ENCODE measurements around the gene MYH11. TPM values are rescaled to one million over a fixed set of nuclear protein-coding genes. Genes with fewer than 3 reads are reported as not detected.
"Not testable (repeated sequence)": the region's sequence is repeated elsewhere in the genome, so short reads cannot be mapped to it uniquely, and the experiment has no call there.

The MYH11 gene
- total and polyA plus RNA-seq, 10 of the 15 experiments (the other 5 are each of a cell fraction or from before 2014, with no cell fraction given), result 0.01 to 1.9 (median 0.13) TPM; not detected in 1

DNA sequence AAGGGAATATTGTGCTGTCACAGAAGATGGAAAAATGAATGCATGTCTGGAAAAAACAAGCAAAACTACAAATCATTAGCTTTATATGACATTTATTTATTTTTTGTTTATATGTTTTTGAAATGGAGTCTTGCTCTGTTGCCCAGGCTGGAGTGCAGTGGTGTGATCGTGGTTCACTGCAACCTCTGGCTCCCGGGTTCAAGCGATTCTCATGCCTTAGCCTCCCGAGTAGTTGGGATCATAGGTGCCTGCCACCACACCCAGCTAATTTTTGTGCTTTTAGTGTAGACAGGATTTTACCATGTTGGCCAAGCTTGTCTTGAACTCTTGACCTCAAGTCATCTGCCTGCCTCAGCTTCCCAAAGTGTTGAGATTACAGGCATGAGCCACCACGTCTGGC is 198.3 kb downstream of the MYH11 start:
- Histone ChIP-seq H3K79me2 (ENCODE audit: control insufficient read depth, insufficient read depth, low read length) (peaks cover 82% of the 10 kb centered on the region), H3K27me3 (replicated peaks in 1 of 2; ENCODE audit: control insufficient read depth in 2 of 2, insufficient read depth in 2 of 2, low read length in 1 of 2) (no peaks in the 10 kb centered on the region), H3K27ac (ENCODE audit: control insufficient read depth, insufficient read depth) (peak overlapping the region; percentile 52), H3K9ac (ENCODE audit: control insufficient read depth, insufficient read depth, low read length) (no peak overlapping the region), H3K9me3 (replicated peaks; ENCODE audit: control insufficient read depth, insufficient read depth, low read length) (no peaks in the 10 kb centered on the region), H4K20me1 (ENCODE audit: control insufficient read depth, insufficient read depth) (peaks cover 3% of the 10 kb centered on the region; the same call in 1 of the 2 replicates), H3K4me3 (peak overlapping the region; percentile 60; the same call in 1 of the 2 replicates), H2AFZ (ENCODE audit: control insufficient read depth, low read depth, low read length) (no peak overlapping the region), H3K4me2 (ENCODE audit: control insufficient read depth, insufficient read depth) (peak overlapping the region; percentile 61), H3K4me1 (ENCODE audit: control insufficient read depth, insufficient read depth, low read length) (peaks cover 20% of the 10 kb centered on the region), H3K36me3 (ENCODE audit: control insufficient read depth in 2 of 2, insufficient read depth in 2 of 2, low read length in 1 of 2) (peaks cover 7 to 14% of the 10 kb centered on the region in 2 experiments; a peak in 3 of 4 replicates)
- 64% methylated on average over 5 of the region's 5 CpGs for WGBS (ENCODE audit: insufficient coverage, insufficient replicate concordance, low lambda C conversion rate, missing lambda C conversion rate)
- TF ChIP-seq JUNB (IDR thresholded peaks at IDR 0.05), result 0 out of 2 replicates have a peak, but pooled peaks have one; percentile 29
- TF ChIP-seq POLR2AphosphoS5 (IDR thresholded peaks at IDR 0.05; ENCODE audit: low read length), result no peak
- no peak for FAIRE-seq
- POLR2A ChIA-PET, result interaction anchor here (0.7 to 1.5 kb wide), 4 partner anchors 8 to 167 kb away, joined by 4 to 11 read pairs (median 8); no protein-coding TSS in a partner anchor
- intact Hi-C loops (cut with micrococcal nuclease; ENCODE audit: unreplicated experiment) (no loop called here), in situ Hi-C loops (cut with MboI) (no loop called here)
- SMC1A ChIA-PET (ENCODE audit: uncharacterized antibody, unreplicated experiment), result interaction anchor here (0.9 to 4.1 kb wide), 3 partner anchors 15 to 32 kb away, joined by 3 to 43 read pairs (median 4); partner anchors contain the start of gene MARF1
- RAD21 ChIA-PET (ENCODE audit: unreplicated experiment), result interaction anchor here (0.8 to 1.8 kb wide), 5 partner anchors 8 to 19 kb away, joined by 3 to 5 read pairs (median 3); partner anchors contain the start of gene MARF1
- CTCF ChIA-PET, result interaction anchor here (0.8 to 1.4 kb wide), 2 partner anchors 16 to 48 kb away, joined by 3 to 7 read pairs; partner anchors contain the start of gene MARF1
- no TSS peak for BruUV-seq (replicated peaks)
- DNase-seq (ENCODE audit: low read depth, low spot score), result no peak
- ATAC-seq, result no peak

DNA sequence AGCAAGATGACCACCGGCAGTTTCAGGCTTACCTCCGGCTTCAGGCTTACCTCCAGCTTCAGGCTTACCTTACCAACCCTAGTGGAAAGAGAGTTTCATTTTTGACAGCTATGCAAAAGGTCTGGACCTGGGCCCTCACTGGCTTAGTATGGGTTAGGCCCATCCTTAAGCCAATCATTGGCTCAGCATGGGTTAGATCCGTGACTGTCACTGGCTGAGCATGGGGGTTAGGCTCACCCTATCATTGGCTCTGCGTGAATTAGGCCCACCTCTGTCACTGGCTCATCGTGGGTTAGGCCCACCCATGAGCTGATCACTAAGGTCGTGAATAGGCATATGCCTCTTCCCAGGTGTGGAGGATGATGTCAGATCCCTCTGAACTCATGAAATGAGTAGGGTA is 198.7 kb downstream of the MYH11 start:
- WGBS (ENCODE audit: insufficient coverage, insufficient replicate concordance, low lambda C conversion rate, missing lambda C conversion rate), result 38% methylated on average over 6 of the region's 6 CpGs
- in situ Hi-C loops (cut with MboI) (no loop called here), intact Hi-C loops (cut with micrococcal nuclease; ENCODE audit: unreplicated experiment) (no loop called here)
- ChIA-PET RAD21 (ENCODE audit: unreplicated experiment) (interaction anchor here (0.7 to 1.8 kb wide), 5 partner anchors 7 to 26 kb away, joined by 3 to 5 read pairs (median 3); partner anchors contain the start of gene MARF1), SMC1A (ENCODE audit: uncharacterized antibody, unreplicated experiment) (interaction anchor here (1.0 to 4.1 kb wide), 2 partner anchors 14 to 20 kb away, joined by 4 to 43 read pairs; partner anchors contain the start of gene MARF1), POLR2A (interaction anchor here (0.5 to 1.5 kb wide), 3 partner anchors 12 to 166 kb away, joined by 3 to 11 read pairs (median 3); no protein-coding TSS in a partner anchor), CTCF (interaction anchor here (0.7 to 1.4 kb wide), 3 partner anchors 15 to 48 kb away, joined by 3 to 7 read pairs (median 3); partner anchors contain the start of gene MARF1)
- H3K27me3 ChIP-seq (replicated peaks in 1 of 2; ENCODE audit: control insufficient read depth in 2 of 2, insufficient read depth in 2 of 2, low read length in 1 of 2), result no peaks in the 10 kb centered on the region
- no TSS peak for BruUV-seq (replicated peaks)
- peaks cover 84% of the 10 kb centered on the region for H3K79me2 ChIP-seq (ENCODE audit: control insufficient read depth, insufficient read depth, low read length)
- H3K9me3 ChIP-seq (replicated peaks; ENCODE audit: control insufficient read depth, insufficient read depth, low read length), result no peaks in the 10 kb centered on the region
- H3K4me1 ChIP-seq (ENCODE audit: control insufficient read depth, insufficient read depth, low read length), result peaks cover 20% of the 10 kb centered on the region
- peaks cover 3% of the 10 kb centered on the region; the same call in 1 of the 2 replicates for H4K20me1 ChIP-seq (ENCODE audit: control insufficient read depth, insufficient read depth)
- ATAC-seq (peak; percentile 84), FAIRE-seq (no peak), DNase-seq (ENCODE audit: low read depth, low spot score) (no peak)
- peaks cover 7 to 14% of the 10 kb centered on the region in 2 experiments; a peak in 3 of 4 replicates for H3K36me3 ChIP-seq (ENCODE audit: control insufficient read depth in 2 of 2, insufficient read depth in 2 of 2, low read length in 1 of 2)
- peak overlapping the region; percentile 47 for H3K4me2 ChIP-seq (ENCODE audit: control insufficient read depth, insufficient read depth)
- H3K9ac ChIP-seq (ENCODE audit: control insufficient read depth, insufficient read depth, low read length), result no peak overlapping the region
- no peak overlapping the region for H3K27ac ChIP-seq (ENCODE audit: control insufficient read depth, insufficient read depth)
- H2AFZ ChIP-seq (ENCODE audit: control insufficient read depth, low read depth, low read length), result no peak overlapping the region
- TF ChIP-seq KDM1A (IDR thresholded peaks at IDR 0.05; ENCODE audit: borderline replicate concordance) (no peak), MEF2B (IDR thresholded peaks at IDR 0.05; ENCODE audit: partially characterized antibody, poor library complexity, severe bottlenecking) (peak; percentile 40)
- no peak overlapping the region for H3K4me3 ChIP-seq

DNA sequence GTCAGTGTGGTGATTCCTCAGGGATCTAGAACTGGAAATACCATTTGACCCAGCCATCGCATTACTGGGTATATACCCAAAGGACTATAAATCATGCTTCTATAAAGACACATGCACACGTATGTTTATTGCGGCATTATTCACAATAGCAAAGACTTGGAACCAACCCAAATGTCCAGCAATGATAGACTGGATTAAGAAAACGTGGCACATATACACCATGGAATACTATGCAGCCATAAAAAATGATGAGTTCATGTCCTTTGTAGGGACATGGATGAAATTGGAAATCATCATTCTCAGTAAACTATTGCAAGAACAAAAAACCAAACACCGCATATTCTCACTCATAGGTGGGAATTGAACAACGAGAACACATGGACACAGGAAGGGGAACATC is 201.3 kb downstream of the MYH11 start:
- FAIRE-seq; DNase-seq (ENCODE audit: low read depth, low spot score); CTCF ChIA-PET; in situ Hi-C loops (cut with MboI); H3K27ac ChIP-seq (ENCODE audit: control insufficient read depth, insufficient read depth); H2AFZ ChIP-seq (ENCODE audit: control insufficient read depth, low read depth, low read length); H4K20me1 ChIP-seq (ENCODE audit: control insufficient read depth, insufficient read depth); RAD21 ChIA-PET (ENCODE audit: unreplicated experiment); POLR2A ChIA-PET; intact Hi-C loops (cut with micrococcal nuclease; ENCODE audit: unreplicated experiment); ATAC-seq; H3K4me3 ChIP-seq; H3K9ac ChIP-seq (ENCODE audit: control insufficient read depth, insufficient read depth, low read length); H3K9me3 ChIP-seq (replicated peaks; ENCODE audit: control insufficient read depth, insufficient read depth, low read length); SMC1A ChIA-PET (ENCODE audit: uncharacterized antibody, unreplicated experiment); H3K4me2 ChIP-seq (ENCODE audit: control insufficient read depth, insufficient read depth); H3K27me3 ChIP-seq (replicated peaks in 1 of 2; ENCODE audit: control insufficient read depth in 2 of 2, insufficient read depth in 2 of 2, low read length in 1 of 2): not testable (repeated sequence)
- TSS peak; percentile 28 for BruUV-seq (replicated peaks)
- Histone ChIP-seq H3K4me1 (ENCODE audit: control insufficient read depth, insufficient read depth, low read length) (peaks cover 29% of the 10 kb centered on the region), H3K36me3 (ENCODE audit: control insufficient read depth in 2 of 2, insufficient read depth in 2 of 2, low read length in 1 of 2) (peaks cover 0 to 20% of the 10 kb centered on the region in 2 experiments; a peak in 3 of 4 replicates), H3K79me2 (ENCODE audit: control insufficient read depth, insufficient read depth, low read length) (peaks cover 91% of the 10 kb centered on the region)
- 98% methylated on average over 3 of the region's 6 CpGs for WGBS (ENCODE audit: insufficient coverage, insufficient replicate concordance, low lambda C conversion rate, missing lambda C conversion rate)
